ENCODE measurements around the gene CRACR2B. TPM values are rescaled to one million over a fixed set of nuclear protein-coding genes. Genes with fewer than 3 reads are reported as not detected.

Gene CRACR2B
- total RNA-seq, 1 experiment from 2014 or later, result 132 TPM

GRCh38 chr11:819129-819931 lies 8.4 kb upstream of the CRACR2B start:
- Histone ChIP-seq H3K4me1 (ENCODE audit: control insufficient read depth, insufficient read depth, low read length) (peaks cover 37% of the 10 kb centered on the region), H3K9me3 (ENCODE audit: control insufficient read depth, insufficient read depth, low read depth, low read length) (no peaks in the 10 kb centered on the region), H3K27ac (ENCODE audit: low read length) (peak overlapping the region; percentile 76), H3K4me3 (ENCODE audit: low read depth in 2 of 2, low read length in 2 of 2) (peak overlapping the region; percentile 80 to 88), H3K27me3 (ENCODE audit: control insufficient read depth, insufficient read depth, low read length) (no peaks in the 10 kb centered on the region), H3K36me3 (ENCODE audit: control insufficient read depth, insufficient read depth, low read length) (0 out of 2 replicates have a peak, but pooled peaks cover 2% of the 10 kb centered on the region)
- BruUV-seq (replicated peaks), result no TSS peak
- intact Hi-C loops (cut with micrococcal nuclease; ENCODE audit: unreplicated experiment) (no loop called here), in situ Hi-C loops (cut with HindIII; ENCODE audit: low pct_unique_long_range_greater_than_20kb, low sequenced_read_pairs) (no loop called here)
- DNase-seq (ENCODE audit: low read depth, low spot score), result no peak
- POLR2A ChIA-PET, result interaction anchor here (0.6 to 1.9 kb wide), 4 partner anchors 9 to 254 kb away, joined by 4 to 11 read pairs (median 8); partner anchors contain the start of gene CRACR2B
- ATAC-seq, result peak; percentile 66
- TF ChIP-seq TCF7L2 (IDR thresholded peaks at IDR 0.05; ENCODE audit: low read depth, low read length) (peak; percentile 79; the same call in 1 of the 2 replicates), SIN3A (IDR thresholded peaks at IDR 0.05; ENCODE audit: borderline replicate concordance, insufficient read depth, low read depth, low read length) (peak; percentile 83; the same call in 1 of the 2 replicates), POLR2AphosphoS5 (IDR thresholded peaks at IDR 0.05; ENCODE audit: low read depth, low read length) (peak; percentile 97)
- TF ChIP-seq, protein P1, sequence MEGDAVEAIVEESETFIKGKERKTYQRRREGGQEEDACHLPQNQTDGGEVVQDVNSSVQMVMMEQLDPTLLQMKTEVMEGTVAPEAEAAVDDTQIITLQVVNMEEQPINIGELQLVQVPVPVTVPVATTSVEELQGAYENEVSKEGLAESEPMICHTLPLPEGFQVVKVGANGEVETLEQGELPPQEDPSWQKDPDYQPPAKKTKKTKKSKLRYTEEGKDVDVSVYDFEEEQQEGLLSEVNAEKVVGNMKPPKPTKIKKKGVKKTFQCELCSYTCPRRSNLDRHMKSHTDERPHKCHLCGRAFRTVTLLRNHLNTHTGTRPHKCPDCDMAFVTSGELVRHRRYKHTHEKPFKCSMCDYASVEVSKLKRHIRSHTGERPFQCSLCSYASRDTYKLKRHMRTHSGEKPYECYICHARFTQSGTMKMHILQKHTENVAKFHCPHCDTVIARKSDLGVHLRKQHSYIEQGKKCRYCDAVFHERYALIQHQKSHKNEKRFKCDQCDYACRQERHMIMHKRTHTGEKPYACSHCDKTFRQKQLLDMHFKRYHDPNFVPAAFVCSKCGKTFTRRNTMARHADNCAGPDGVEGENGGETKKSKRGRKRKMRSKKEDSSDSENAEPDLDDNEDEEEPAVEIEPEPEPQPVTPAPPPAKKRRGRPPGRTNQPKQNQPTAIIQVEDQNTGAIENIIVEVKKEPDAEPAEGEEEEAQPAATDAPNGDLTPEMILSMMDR (IDR thresholded peaks at IDR 0.05), result no peak
- TF ChIP-seq, protein P2, sequence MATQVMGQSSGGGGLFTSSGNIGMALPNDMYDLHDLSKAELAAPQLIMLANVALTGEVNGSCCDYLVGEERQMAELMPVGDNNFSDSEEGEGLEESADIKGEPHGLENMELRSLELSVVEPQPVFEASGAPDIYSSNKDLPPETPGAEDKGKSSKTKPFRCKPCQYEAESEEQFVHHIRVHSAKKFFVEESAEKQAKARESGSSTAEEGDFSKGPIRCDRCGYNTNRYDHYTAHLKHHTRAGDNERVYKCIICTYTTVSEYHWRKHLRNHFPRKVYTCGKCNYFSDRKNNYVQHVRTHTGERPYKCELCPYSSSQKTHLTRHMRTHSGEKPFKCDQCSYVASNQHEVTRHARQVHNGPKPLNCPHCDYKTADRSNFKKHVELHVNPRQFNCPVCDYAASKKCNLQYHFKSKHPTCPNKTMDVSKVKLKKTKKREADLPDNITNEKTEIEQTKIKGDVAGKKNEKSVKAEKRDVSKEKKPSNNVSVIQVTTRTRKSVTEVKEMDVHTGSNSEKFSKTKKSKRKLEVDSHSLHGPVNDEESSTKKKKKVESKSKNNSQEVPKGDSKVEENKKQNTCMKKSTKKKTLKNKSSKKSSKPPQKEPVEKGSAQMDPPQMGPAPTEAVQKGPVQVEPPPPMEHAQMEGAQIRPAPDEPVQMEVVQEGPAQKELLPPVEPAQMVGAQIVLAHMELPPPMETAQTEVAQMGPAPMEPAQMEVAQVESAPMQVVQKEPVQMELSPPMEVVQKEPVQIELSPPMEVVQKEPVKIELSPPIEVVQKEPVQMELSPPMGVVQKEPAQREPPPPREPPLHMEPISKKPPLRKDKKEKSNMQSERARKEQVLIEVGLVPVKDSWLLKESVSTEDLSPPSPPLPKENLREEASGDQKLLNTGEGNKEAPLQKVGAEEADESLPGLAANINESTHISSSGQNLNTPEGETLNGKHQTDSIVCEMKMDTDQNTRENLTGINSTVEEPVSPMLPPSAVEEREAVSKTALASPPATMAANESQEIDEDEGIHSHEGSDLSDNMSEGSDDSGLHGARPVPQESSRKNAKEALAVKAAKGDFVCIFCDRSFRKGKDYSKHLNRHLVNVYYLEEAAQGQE (IDR thresholded peaks at IDR 0.05; ENCODE audit: insufficient read depth in 1 of 2, low read depth in 2 of 2, low read length in 1 of 2), result no peak
- CTCF ChIA-PET, result interaction anchor here (1.2 kb wide), 2 partner anchors 10 to 11 kb away, joined by 3 read pairs; partner anchors contain the start of gene RPLP2

GRCh38 chr11:819943-820649 lies 7.6 kb upstream of the CRACR2B start:
- CTCF ChIA-PET, result interaction anchor here (0.7 kb wide), 1 partner anchor 18 kb away, joined by 3 read pairs; no protein-coding TSS in a partner anchor
- in situ Hi-C loops (cut with HindIII; ENCODE audit: low pct_unique_long_range_greater_than_20kb, low sequenced_read_pairs) (no loop called here), intact Hi-C loops (cut with micrococcal nuclease; ENCODE audit: unreplicated experiment) (no loop called here)
- Histone ChIP-seq H3K27me3 (ENCODE audit: control insufficient read depth, insufficient read depth, low read length) (no peaks in the 10 kb centered on the region), H3K27ac (ENCODE audit: low read length) (peak overlapping the region; percentile 89), H3K36me3 (ENCODE audit: control insufficient read depth, insufficient read depth, low read length) (0 out of 2 replicates have a peak, but pooled peaks cover 2% of the 10 kb centered on the region), H3K4me1 (ENCODE audit: control insufficient read depth, insufficient read depth, low read length) (peaks cover 45% of the 10 kb centered on the region), H3K4me3 (ENCODE audit: low read depth in 2 of 2, low read length in 2 of 2) (peak overlapping the region; percentile 80 to 88), H3K9me3 (ENCODE audit: control insufficient read depth, insufficient read depth, low read depth, low read length) (no peaks in the 10 kb centered on the region)
- DNase-seq (ENCODE audit: low read depth, low spot score), result no peak
- ATAC-seq, result peak; percentile 67
- POLR2A ChIA-PET, result interaction anchor here (1.1 to 1.9 kb wide), 3 partner anchors 8 to 11 kb away, joined by 4 to 11 read pairs (median 9); partner anchors contain the start of gene CRACR2B
- BruUV-seq (replicated peaks), result TSS peak; percentile 85
- TF ChIP-seq, protein P1 (IDR thresholded peaks at IDR 0.05), result no peak
- TF ChIP-seq, protein P2 (IDR thresholded peaks at IDR 0.05; ENCODE audit: insufficient read depth in 1 of 2, low read depth in 2 of 2, low read length in 1 of 2), result no peak
- TF ChIP-seq SIN3A (IDR thresholded peaks at IDR 0.05; ENCODE audit: borderline replicate concordance, insufficient read depth, low read depth, low read length), result peak; percentile 88; the same call in 1 of the 2 replicates
- peak; percentile 69; the same call in 1 of the 2 replicates for TF ChIP-seq POLR2AphosphoS5 (IDR thresholded peaks at IDR 0.05; ENCODE audit: low read depth, low read length)

All from Panc1 (cell line).